ENCODE results near the gene MIA2. TPM values are rescaled to one million over a fixed set of nuclear protein-coding genes. Genes with fewer than 3 reads are reported as not detected.

The MIA2 gene
- total RNA-seq, 1 experiment from 2014 or later = 11.8 TPM

- Histone ChIP-seq H3K27ac (ENCODE audit: low read length) (peak overlapping the region; percentile 83), H3F3A (ENCODE audit: low read length, unreplicated experiment) (no peaks in the 10 kb centered on the region), H3K9me2 (replicated peaks; ENCODE audit: low read length) (no peaks in the 10 kb centered on the region), H3K36me3 (ENCODE audit: low read depth, low read length) (peaks cover 6% of the 10 kb centered on the region; the same call in 1 of the 2 replicates), H3K4me1 (ENCODE audit: insufficient read depth, low read length) (peaks cover 27% of the 10 kb centered on the region), H4K20me1 (ENCODE audit: low read length) (no peaks in the 10 kb centered on the region), H3K4me3 (ENCODE audit: low read length) (peak overlapping the region; percentile 95), H3K9me3 (ENCODE audit: low read length) (no peaks in the 10 kb centered on the region), H3K9ac (ENCODE audit: low read length) (peak overlapping the region; percentile 88), H3K4me2 (ENCODE audit: low read length) (peak overlapping the region; percentile 88), H3K27me3 (ENCODE audit: low read length) (no peaks in the 10 kb centered on the region), H3K79me2 (ENCODE audit: low read length) (peaks cover 49% of the 10 kb centered on the region), H2AFZ (ENCODE audit: low read length) (peak overlapping the region; percentile 80)
- intact Hi-C loops (cut with micrococcal nuclease) = loop anchor here (1.0 kb wide), 1 partner anchor 45 kb away; no protein-coding TSS in a partner anchor
- POLR2A ChIA-PET (ENCODE audit: unreplicated experiment) = interaction anchor here (0.6 to 1.5 kb wide), 6 partner anchors 62 to 160 kb away, joined by 3 to 15 read pairs (median 5); partner anchors contain the start of genes GEMIN2 and TRAPPC6B
- no TSS peak for BruUV-seq (replicated peaks)
- DNase-seq (peak; percentile 92), ATAC-seq (peak; percentile 60)
- no peak for TF ChIP-seq EZH2phosphoT487 (IDR thresholded peaks at IDR 0.05; ENCODE audit: borderline replicate concordance, low read length)
- TF ChIP-seq EZH2 (IDR thresholded peaks at IDR 0.05; ENCODE audit: low read length, unreplicated experiment) = no peak
- TF ChIP-seq CTCF (conservative IDR thresholded peaks at IDR 0.05; ENCODE audit: low read depth, low read length) = no peak
- CTCF ChIA-PET = no interaction called here
Observed at GRCh38 chr14:39266525-39266870, 32.8 kb downstream of the MIA2 start.

GRCh38 chr14:39266871-39267607 lies 33.3 kb downstream of the MIA2 start:
- no peak for TF ChIP-seq EZH2phosphoT487 (IDR thresholded peaks at IDR 0.05; ENCODE audit: borderline replicate concordance, low read length)
- no peak for TF ChIP-seq CTCF (conservative IDR thresholded peaks at IDR 0.05; ENCODE audit: low read depth, low read length)
- H3K9me3 ChIP-seq (ENCODE audit: low read length) = no peaks in the 10 kb centered on the region
- H3K79me2 ChIP-seq (ENCODE audit: low read length) = peaks cover 54% of the 10 kb centered on the region
- CTCF ChIA-PET = no interaction called here
- H3K36me3 ChIP-seq (ENCODE audit: low read depth, low read length) = peaks cover 6% of the 10 kb centered on the region; the same call in 1 of the 2 replicates
- POLR2A ChIA-PET (ENCODE audit: unreplicated experiment) = interaction anchor here (0.6 to 1.5 kb wide), 7 partner anchors 62 to 159 kb away, joined by 3 to 15 read pairs (median 5); partner anchors contain the start of genes GEMIN2 and TRAPPC6B
- DNase-seq (peak; percentile 84), ATAC-seq (peak; percentile 87)
- no peaks in the 10 kb centered on the region for H4K20me1 ChIP-seq (ENCODE audit: low read length)
- no peaks in the 10 kb centered on the region for H3F3A ChIP-seq (ENCODE audit: low read length, unreplicated experiment)
- H3K4me1 ChIP-seq (ENCODE audit: insufficient read depth, low read length) = peaks cover 27% of the 10 kb centered on the region
- no peaks in the 10 kb centered on the region for H3K9me2 ChIP-seq (replicated peaks; ENCODE audit: low read length)
- peak overlapping the region; percentile 83 for H3K27ac ChIP-seq (ENCODE audit: low read length)
- intact Hi-C loops (cut with micrococcal nuclease) = loop anchor here (1.0 kb wide), 5 partner anchors 46 to 165 kb away; partner anchors contain the start of genes FBXO33, SEC23A and TRAPPC6B
- no TSS peak for BruUV-seq (replicated peaks)
- no peaks in the 10 kb centered on the region for H3K27me3 ChIP-seq (ENCODE audit: low read length)
- peak overlapping the region; percentile 88 for H3K4me2 ChIP-seq (ENCODE audit: low read length)
- H3K4me3 ChIP-seq (ENCODE audit: low read length) = peak overlapping the region; percentile 95
- peak overlapping the region; percentile 88 for H3K9ac ChIP-seq (ENCODE audit: low read length)
- peak overlapping the region; percentile 80 for H2AFZ ChIP-seq (ENCODE audit: low read length)

Data from PC-3 (cell line).